ENCODE data around the gene FADD.
"Not testable (repeated sequence)": the region's sequence is repeated elsewhere in the genome, so short reads cannot be mapped to it uniquely, and the experiment has no call there.

Gene FADD

GRCh38 chr11:70183032-70183431, 20.1 kb upstream of the FADD start:
- DNase-seq, result no peak

- DNase-seq, result no peak
Observed at GRCh38 chr11:70183483-70184176, 19.5 kb upstream of the FADD start.

DNA sequence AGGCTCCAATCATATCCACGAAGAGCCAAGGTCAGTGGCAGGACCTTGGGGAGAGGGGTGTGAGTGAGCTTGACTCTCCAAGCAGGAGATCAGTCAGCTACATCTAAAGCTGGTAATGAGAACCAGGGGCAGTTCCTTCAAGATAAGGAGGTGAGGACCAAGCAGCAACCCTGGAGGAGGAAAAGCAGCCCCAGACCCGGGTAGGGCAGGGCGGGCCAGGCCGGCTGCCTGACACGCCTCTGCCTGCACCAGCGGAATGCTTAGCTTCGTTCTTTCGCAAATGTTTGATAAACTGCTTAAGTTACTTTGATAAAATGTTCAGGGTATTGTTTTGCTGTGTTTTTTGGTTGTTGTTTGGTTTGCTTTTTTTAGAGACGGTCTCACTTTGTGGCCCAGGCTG, 18.7 kb upstream of the FADD start:
- DNase-seq, result no peak

- no peak for DNase-seq
Observed at GRCh38 chr11:70185348-70186055, 17.6 kb upstream of the FADD start.

- no peak for DNase-seq
Observed at GRCh38 chr11:70186420-70186819, 16.7 kb upstream of the FADD start.

DNA sequence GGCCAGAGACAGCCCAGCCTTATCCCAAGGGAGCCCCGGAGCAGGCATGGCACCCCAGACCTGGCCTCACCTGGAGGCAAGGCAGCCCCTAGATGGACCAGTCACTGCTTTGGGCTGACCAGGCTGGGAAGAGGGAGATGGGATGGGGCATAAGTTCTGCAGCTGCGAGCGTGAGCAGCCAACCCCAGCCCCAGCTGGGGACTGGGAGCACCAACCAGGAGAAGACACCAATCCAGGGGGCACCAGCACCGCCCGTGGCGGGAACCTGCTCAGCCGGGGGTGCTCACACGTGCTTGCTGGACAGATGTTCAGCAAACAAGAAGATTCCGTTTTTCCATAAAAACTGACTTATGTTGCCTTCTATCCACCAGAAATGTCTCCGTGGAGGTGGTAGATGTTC, 16.2 kb upstream of the FADD start:
- DNase-seq, result no peak

DNA sequence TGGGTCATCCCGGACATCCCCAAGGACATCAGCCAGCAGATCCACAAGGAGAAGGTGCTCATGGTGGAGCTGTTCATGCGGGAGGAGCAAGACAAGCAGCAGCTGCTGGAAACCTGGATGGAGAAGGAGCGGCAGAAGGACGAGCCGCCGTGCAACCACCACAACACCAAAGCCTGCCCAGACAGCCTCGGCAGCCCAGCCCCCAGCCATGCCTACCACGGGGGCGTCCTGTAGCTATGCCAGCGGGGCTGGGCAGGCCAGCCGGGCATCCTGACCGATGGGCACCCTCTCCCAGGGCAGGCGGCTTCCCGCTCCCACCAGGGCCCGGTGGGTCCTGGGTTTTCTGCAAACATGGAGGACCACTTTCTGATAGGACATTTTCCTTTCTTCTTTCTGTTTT, 15.3 kb upstream of the FADD start:
- DNase-seq, result no peak

DNA sequence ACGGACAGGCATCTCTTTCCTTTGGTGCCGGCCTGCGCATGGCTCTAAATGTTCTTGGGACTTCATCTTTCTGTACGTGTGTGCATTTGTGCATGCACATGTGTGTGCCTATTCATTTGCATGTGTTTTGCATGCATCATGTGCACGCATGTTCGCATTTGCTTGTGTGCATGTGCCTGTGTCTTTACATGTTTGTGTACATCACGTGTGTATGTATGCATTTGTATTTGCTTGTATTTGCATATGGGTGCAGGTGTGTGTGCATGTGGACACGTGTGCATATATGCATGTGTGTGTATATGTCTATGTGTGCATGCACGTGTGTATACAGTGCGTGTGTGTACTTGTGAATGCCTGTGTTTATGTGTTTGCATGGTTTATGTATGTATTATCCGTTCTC, 13.5 kb upstream of the FADD start:
- DNase-seq, result no peak

- DNase-seq, result no peak
Observed at GRCh38 chr11:70191495-70192140, 11.5 kb upstream of the FADD start.

- no peak for DNase-seq
Observed at GRCh38 chr11:70192666-70193410, 10.3 kb upstream of the FADD start.

DNA sequence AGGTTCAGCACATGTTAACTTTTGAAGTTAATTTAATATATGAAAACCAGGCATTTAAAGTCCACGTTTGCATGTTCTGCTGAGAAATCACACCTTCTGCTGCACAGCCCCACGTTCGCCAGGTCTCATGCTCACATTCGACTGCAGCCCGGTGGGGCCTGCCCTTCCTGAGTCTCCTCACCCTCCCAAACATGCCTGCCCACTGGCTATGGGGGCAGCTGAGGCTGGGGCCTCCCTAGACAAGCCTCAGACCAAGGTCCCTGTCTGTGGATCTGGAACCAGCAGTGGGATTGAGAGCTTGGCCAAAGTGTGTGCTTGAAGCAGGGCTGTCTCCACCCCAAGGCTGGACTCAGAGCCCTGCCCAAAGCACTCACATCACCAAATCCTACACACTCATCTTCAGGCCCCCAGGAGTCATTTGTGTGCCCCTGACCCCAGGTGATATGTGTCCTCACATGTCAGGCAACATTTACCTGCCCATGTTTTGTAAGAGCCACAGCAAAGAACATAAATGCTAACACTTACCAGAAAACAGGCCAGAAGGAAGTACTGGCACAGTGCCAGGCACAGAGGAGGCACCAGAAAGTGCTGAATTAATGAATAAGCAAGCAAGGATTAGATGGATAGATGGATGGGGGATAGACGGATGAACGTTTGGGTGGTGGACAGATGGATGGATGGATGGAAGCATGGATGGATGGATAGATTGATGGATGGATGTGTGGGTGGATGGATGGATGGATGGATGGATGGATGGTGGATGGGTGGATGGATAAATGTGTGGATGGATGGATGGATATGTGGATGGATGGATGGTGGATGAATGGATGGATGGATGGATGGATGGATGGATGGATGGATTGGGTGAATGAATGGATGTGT, 9.4 kb upstream of the FADD start:
- no peak for DNase-seq

DNA sequence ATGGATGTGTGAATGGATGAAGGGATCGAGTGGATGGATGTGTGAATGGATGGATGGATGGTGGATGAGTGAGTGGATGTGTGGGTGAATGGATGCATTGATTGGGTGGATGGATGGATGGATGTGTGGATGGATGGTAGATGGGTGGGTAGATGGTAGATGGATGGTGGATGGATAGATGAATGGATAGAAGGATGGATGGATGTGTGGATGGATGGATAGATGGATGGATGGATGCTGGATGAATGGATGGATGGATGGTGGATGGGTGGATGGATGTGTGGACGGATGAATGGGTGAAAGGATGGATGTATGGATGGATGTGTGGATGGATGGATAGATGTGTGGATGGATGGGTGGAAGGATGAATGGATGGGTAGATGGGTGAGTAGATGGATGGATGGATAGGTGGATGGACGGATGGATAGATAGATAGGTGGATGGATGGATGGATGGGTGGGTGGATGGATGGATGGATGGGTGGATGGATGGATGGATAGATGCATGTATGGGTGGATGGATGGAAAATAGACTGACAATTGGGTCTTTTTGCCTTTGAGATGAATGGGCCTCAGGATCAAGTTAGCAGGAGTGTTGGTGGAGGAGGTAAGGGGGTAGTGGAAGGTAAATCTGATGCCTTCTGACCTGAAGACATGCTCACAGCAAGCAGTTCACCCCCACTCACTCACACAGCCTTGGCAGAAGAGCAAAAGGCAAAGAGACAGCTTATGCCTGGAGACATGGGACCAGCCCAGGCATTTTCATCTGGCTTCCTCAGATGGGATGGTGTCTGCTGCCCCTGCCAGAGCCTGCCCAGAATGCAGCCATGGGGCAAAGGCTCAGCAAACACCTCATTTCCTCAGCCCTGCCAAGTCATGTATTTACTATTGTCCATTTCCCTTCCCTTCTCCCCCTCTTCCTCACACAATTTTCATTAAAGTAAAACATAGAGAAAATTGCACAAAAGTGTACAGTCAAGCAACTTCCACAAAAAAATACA, 8.0 kb upstream of the FADD start:
- DNase-seq, result no peak

DNA sequence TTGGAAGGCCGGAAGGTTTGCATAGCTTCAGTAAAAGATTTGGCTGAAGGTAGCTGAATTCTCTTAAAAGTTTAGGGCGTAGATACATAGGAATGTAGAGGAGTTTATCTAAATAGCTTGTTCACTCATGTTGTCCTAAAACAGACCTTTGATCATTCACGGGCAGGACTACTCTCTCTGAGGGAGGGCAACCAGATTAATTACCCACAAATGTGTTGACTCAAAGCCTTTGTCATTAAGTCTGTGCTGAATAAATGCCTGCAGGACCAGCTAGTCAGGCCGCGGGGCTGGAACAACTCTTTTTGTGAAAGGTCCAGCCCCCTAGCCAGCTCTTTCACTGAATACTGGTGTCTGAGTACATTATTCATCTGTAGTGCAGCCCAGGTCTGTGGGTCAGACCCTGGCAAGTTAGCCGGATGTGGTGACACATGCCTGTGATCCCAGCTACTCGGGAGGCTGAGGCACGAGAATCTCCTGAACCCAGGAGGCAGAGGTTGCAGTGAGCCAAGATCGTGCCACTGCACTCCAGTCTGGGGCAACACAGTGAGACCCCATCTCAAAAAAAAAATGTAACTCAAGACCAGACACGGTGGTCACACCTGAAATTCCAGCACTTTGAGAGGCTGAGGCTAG, 2.8 kb upstream of the FADD start:
- no peak for DNase-seq

DNA sequence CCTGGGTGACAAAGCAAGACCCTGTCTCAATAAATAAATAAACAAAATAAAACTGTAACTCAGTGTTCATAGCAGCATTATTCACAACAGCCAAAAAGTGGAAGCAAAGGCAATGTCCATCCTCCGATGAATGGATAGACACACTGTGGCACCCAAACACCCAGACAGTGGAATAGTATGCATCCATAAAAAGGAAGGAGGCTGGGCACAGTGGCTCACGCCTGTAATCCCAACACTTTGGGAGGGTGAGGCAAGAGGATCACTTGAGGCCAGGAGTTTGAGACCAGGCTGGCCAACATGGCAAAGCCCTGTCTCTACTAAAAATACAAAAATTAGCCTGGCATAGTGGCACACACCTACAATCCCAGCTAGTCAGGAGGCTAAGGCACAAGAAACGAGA, 2.0 kb upstream of the FADD start:
- DNase-seq, result not testable (repeated sequence)

DNA sequence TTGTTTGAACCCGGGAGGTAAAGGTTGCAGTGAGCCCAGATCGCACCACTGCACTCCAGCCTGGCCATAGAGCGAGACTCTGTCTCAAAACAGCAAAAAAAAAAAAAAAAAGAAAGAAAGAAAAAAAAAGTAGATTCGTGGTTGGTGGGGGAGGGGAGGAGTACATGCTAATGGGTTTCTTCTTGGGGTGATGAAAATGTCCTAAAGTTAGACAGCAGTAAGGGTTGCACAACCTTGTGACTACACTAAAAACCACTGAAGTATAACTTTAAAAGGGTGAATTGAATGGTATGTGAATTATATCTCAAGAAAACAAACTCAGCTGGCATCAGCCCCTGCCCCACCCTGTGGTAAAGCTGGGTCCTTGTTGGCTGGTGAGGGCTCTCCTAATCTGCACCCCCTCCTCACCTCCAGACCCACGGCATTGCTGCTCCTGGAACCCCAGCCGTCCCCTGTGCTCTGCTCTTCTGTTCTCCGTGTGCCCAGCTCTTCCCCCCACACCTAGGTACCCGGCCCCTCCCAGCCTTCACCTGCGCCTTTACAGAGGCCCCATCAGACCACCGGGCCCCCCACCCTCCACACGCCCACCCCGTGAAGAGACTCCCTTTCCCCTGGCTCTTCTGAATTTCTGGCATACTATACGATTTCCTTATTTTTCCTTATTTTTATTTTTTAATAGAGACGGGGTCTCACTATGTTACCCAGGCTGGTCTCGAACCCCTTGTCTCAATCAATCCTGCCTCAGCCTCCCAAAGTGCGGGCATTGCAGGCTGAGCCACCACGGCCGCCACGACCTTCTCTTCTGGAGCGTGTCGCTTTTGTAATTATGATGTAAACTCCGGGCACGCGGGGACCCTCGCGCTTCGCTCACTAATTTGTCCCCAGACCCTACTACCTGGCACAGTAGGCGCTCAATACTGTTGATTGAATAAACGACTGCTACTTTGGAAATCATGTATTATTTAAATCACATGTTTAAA, 924 bp upstream of the FADD start:
- no peak for DNase-seq

GRCh38 chr11:70203751-70204465, 812 bp downstream of the FADD start:
- DNase-seq, result no peak

GRCh38 chr11:70204466-70204799, 1.3 kb downstream of the FADD start:
- no peak for DNase-seq

- DNase-seq, result no peak
Observed at GRCh38 chr11:70205049-70205725, 2.1 kb downstream of the FADD start.

Data from NCI-H524 treated with DMSO at 0.1 percent for 48 hours (cell line).